BJ (cell line): ENCODE data around the gene LHX3. TPM values are rescaled to one million over a fixed set of nuclear protein-coding genes. Genes with fewer than 3 reads are reported as not detected.
A peak's percentile ranks its signal among the peaks of the same experiment; 100 is the strongest.

Experiments
- CTCF ChIA-PET: fragments of 350-600 bp; formaldehyde crosslinking; extraction: SDS; loops from one replicate; lab custom pipeline; 2021; ENCODE audit warnings: antibody characterized with exemption, inconsistent platforms; lab: Yijun Ruan, JAX
- POLR2A ChIA-PET: fragments of 300-600 bp; sonication (Branson Sonifier 250); formaldehyde crosslinking; extraction: SDS; loops from one replicate; lab custom pipeline; 2021; ENCODE audit warnings: antibody characterized with exemption; lab: Charles Lee
- DNase-seq: peaks from one replicate; pipeline ENCODE4 v3.0.0-alpha.2; 2011; ENCODE audit warnings: low read depth
- H3K27me3 ChIP-seq: 2 replicates; pipeline ENCODE4 v1.6.0; 2011; ENCODE audit warnings: low read length; ENCODE audit not compliant: control insufficient read depth, insufficient read depth
- H3K36me3 ChIP-seq: 2 replicates; pipeline ENCODE4 v1.5.1; 2011; ENCODE audit warnings: low read length; ENCODE audit not compliant: control insufficient read depth, insufficient read depth
- H3K4me3 ChIP-seq: 2 replicates; pipeline ENCODE4 v1.5.1; 2011; ENCODE audit warnings: low read depth, mild to moderate bottlenecking, control low read depth, low read length
- CTCF ChIP-seq: IDR thresholded peaks from 2 replicates; pipeline ENCODE4 v1.5.1; 2011; ENCODE audit warnings: low read depth, mild to moderate bottlenecking, control low read depth, inconsistent platforms, low read length, moderate library complexity; ENCODE audit not compliant: insufficient read depth
- polyA plus RNA-seq: library from polyadenylated mRNA; depleted of rRNA; stranded (reverse); fragments of >200 nt; gene quantifications from 2 replicates; pipeline ENCODE4 v1.2.3, GENCODE V29; 2011

LHX3 gene
- polyA plus RNA-seq, 1 experiment = not detected

DNA sequence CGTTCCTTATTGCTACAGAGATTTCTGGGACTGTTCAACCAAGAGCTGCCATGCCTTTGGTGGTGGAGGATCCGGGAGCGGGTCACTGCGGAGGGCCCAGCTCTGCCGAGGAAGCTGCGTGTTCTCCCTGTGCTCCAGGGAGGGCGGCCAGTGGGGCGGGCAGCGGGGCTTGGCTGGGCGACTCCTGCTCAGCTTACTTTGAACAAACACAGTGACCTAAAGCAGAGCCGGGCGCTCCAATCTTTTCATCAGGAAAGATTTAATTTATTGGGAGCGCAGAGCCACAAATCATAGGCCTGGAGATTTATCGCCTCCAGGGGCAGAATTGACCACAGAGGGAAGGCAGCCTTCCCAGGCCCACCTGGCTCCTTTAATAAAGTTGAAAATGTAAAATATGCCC, 27.7 kb downstream of the LHX3 start:
- peaks cover 9% of the 10 kb centered on the region; the same call in 1 of the 2 replicates for H3K27me3 ChIP-seq
- H3K36me3 ChIP-seq = no peaks in the 10 kb centered on the region
- H3K4me3 ChIP-seq = no peak overlapping the region
- DNase-seq = no peak
- TF ChIP-seq CTCF = no peak
- POLR2A ChIA-PET = no interaction called here
- CTCF ChIA-PET = no interaction called here

DNA sequence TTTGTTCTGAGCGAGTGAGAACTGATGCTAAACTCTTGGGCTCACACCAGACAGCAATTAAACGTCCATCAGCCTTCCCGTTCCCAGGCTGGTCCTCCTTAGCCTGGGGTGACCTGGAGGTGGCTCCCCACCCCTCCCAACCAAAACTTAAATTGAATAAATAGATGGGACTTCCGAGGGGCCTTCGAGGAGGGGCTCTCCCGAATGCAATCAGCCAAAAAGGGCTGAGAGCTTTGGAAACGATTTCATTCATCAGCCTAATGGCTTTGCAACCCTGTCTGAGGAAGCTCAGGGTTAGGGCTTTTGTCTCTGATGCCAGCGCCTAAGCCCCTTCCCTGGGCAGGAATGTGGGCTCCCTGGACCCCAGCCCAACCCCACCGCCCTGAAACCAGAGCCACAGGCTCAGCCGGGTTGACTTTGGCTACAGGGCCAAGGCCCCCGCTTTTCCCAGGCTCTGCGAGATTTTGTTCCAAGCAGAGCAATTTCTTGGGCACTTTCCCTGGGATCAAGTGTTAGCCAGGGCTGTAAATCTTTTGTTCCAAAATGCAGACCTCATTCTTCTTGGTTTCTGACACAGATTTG, 29.2 kb downstream of the LHX3 start:
- POLR2A ChIA-PET = no interaction called here
- Histone ChIP-seq H3K27me3 (peaks cover 11% of the 10 kb centered on the region; the same call in 1 of the 2 replicates), H3K4me3 (no peak overlapping the region), H3K36me3 (no peaks in the 10 kb centered on the region)
- no peak for DNase-seq
- CTCF ChIA-PET = no interaction called here
- TF ChIP-seq CTCF = no peak

DNA sequence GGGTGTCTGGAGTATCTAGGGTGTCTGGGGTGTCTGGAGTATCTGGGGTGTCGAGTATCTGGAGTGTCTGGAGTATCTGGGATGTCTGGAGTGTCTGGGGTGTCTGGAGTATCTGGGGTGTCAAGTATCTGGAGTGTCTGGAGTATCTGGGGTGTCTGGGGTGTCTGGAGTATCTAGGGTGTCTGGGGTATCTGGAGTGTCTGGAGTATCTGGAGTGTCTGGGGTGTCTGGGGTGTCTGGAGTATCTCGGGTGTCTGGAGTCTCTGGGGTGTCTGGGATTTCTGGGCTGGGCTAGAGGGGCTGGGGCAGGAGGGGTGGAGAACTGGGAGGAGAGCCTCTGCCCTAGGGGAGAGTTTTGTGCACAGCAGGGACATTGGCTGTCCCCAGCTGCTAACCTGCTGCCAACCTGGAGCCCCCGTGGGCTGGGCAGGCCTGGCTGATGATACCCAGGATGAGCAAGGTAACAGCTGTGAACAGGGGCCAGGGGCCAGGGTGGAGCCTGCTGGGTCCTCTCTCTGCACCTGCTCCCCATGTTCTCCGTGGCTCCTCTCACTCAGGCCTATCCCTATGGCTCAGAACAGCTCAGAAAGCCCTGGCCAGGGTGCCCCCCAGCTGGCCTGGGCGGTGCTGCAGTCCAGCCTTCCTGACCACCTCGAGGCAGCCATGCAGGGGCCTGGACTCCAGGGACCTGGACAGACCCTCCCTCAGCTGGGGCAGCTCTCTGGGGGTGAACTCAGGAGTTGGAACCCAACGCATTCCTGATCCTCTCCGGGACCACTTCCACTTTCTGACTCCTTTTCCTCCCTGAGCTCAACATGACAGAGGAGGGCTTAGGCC, 29.9 kb downstream of the LHX3 start:
- Histone ChIP-seq H3K27me3 (peaks cover 11% of the 10 kb centered on the region), H3K4me3 (no peak overlapping the region), H3K36me3 (no peaks in the 10 kb centered on the region)
- CTCF ChIA-PET = no interaction called here
- TF ChIP-seq CTCF = 0 out of 2 replicates have a peak, but pooled peaks have one; percentile 15
- POLR2A ChIA-PET = no interaction called here
- DNase-seq = no peak

DNA sequence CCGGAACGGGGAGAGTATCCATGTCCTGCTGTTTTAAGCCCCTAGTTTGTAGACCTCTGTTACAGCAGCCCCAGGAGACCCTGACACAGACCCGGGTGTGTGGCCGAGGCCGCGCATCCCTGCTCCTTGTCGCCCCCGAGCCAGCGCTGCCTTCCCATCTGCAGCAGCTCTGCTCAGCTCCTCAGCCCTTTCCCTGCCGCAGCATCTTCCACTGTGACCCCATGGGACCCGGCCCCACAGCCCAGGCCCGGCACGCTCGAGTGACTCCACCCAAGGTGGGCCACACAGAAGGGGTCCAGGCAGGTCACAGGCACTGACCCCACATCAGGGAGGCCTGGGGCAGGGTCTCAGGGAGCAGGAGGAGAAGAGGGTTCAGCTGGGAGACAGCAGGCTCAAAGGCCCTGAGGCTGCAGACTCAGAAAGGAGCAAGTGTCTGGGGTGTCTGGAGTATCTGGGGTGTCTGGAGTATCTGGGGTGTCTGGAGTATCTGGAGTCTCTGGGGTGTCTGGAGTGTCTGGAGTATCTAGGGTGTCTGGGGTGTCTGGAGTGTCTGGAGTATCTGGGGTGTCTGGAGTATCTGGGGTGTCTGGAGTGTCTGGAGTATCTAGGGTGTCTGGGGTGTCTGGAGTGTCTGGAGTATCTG, 31.2 kb downstream of the LHX3 start:
- no peak overlapping the region for H3K4me3 ChIP-seq

More for the DNA sequence above, 31.2 kb downstream of the LHX3 start:
- no peak for DNase-seq
- Histone ChIP-seq H3K27me3 (peaks cover 17% of the 10 kb centered on the region), H3K36me3 (no peaks in the 10 kb centered on the region)
- CTCF ChIA-PET = no interaction called here
- no peak for TF ChIP-seq CTCF
- POLR2A ChIA-PET = no interaction called here
